ENCODE results near the gene PIGK.

GRCh38 chr1:77175230-77175844, 43.9 kb downstream of the PIGK start:
- TF ChIP-seq CTCF (conservative IDR thresholded peaks at IDR 0.05; ENCODE audit: low read length) (no peak), EZH2phosphoT487 (IDR thresholded peaks at IDR 0.05; ENCODE audit: borderline replicate concordance, low read depth, low read length) (no peak)
